ENCODE data around the gene PLPP3. TPM values are rescaled to one million over a fixed set of nuclear protein-coding genes. Genes with fewer than 3 reads are reported as not detected.

Gene PLPP3
- total and polyA plus RNA-seq, 12 donors = 11.7 to 156 (median 96.1) TPM

DNA sequence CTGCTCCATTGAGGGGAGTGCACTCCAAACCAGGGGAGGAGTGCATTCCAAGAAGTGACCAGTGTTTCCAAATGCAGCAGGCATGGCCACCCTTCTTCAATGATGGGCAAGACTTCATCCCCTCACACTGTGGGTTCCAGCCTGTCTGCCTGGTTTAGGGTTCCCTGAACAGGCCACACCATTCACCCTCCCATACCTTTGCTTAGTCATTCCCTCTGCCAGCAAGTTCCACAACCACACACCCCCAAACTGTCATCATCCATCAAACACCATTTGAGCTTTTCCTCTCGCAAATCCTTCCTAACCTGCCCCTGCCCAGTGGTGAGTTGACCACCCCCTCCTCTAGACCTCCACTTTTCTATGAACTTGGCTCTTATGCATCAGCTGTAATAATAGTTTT is 116.0 kb downstream of the PLPP3 start:
- TF ChIP-seq CTCF (IDR thresholded peaks at IDR 0.05) (no peak), POLR2A (IDR thresholded peaks at IDR 0.05) (no peak)
- Histone ChIP-seq H3K4me3 (no peak overlapping the region), H3K36me3 (replicated peaks in 1 of 2) (no peaks in the 10 kb centered on the region), H3K27ac (no peak overlapping the region), H3K9me3 (replicated peaks in 1 of 3) (no peaks in the 10 kb centered on the region), H3K27me3 (no peaks in the 10 kb centered on the region), H3K4me1 (replicated peaks in 1 of 2) (no peaks in the 10 kb centered on the region)
- DNase-seq = no peak
- 84 to 100% (median 91%) methylated on average over 1 of the region's 1 CpG for whole genome bisulfite sequencing, 4 donors
- intact Hi-C loops (cut with DNase I) = no loop called here

DNA sequence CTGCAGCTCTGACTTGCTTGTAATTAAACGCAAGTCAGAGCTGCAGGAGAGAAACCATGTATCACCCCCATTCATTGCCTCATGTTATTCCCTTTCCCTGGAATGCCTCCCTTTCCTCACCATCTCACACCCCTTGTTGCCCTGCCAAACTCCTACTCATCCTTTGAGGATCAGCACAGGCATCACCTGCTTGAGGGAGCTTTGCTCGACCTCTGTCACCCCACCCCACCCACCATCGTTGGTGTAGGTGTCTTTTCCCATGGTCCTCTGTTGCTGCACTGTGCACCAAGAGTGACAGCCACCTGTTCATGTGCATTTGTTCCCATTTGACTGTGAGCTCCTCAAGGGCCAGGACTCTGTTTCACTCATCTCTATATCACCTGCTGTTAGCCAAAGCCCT is 117.2 kb downstream of the PLPP3 start:
- Histone ChIP-seq H3K4me3 (no peak overlapping the region), H3K27me3 (no peaks in the 10 kb centered on the region), H3K36me3 (replicated peaks in 1 of 2) (no peaks in the 10 kb centered on the region), H3K4me1 (replicated peaks in 1 of 2) (no peaks in the 10 kb centered on the region), H3K9me3 (replicated peaks in 1 of 3) (no peaks in the 10 kb centered on the region), H3K27ac (no peak overlapping the region)
- no peak for TF ChIP-seq CTCF (IDR thresholded peaks at IDR 0.05)
- no peak for TF ChIP-seq POLR2A (IDR thresholded peaks at IDR 0.05)
- 73 to 80% (median 75%) methylated on average over 3 of the region's 3 CpGs for WGBS, 4 donors
- intact Hi-C loops (cut with DNase I) = no loop called here
- peak in 1 of 7 donors; percentile 39 for DNase-seq

- H3K4me1 ChIP-seq (replicated peaks in 1 of 2) = no peaks in the 10 kb centered on the region
- 68 to 77% (median 72%) methylated on average over 11 to 12 of the region's 12 CpGs for WGBS, 4 donors
- TF ChIP-seq POLR2A (IDR thresholded peaks at IDR 0.05) (no peak), CTCF (IDR thresholded peaks at IDR 0.05) (no peak)
- intact Hi-C loops (cut with DNase I) = no loop called here
- no peaks in the 10 kb centered on the region for H3K36me3 ChIP-seq (replicated peaks in 1 of 2)
- no peaks in the 10 kb centered on the region for H3K27me3 ChIP-seq
- no peak overlapping the region for H3K4me3 ChIP-seq
- no peak overlapping the region for H3K27ac ChIP-seq
- DNase-seq = no peak
- no peaks in the 10 kb centered on the region for H3K9me3 ChIP-seq (replicated peaks in 1 of 3)
These were observed 117.9 kb downstream of the PLPP3 start for GRCh38 chr1:56461158-56462127.

DNA sequence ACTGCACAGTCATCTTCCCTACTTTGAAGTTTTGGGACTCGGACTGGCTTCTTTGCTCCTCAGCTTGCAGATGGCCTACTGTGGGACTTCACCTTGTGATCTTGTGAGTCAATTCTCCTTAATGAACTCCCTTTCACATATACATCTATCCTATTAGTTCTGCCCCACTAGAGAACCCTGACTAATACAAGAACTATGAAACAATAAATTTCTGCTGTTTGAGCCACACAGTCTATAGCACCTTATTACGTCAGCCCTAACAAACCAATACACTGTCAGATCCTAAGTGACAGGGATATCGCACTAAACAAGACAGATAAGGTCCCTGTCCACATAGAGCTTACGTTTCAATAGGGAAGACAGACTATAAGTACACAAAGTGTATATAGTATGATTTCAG is 120.1 kb downstream of the PLPP3 start:
- WGBS, 4 donors = 94 to 99% (median 96%) methylated on average over 4 of the region's 4 CpGs
- TF ChIP-seq CTCF (IDR thresholded peaks at IDR 0.05) (no peak), POLR2A (IDR thresholded peaks at IDR 0.05) (no peak)
- no peaks in the 10 kb centered on the region for H3K27me3 ChIP-seq
- no peak overlapping the region for H3K4me3 ChIP-seq
- DNase-seq = no peak
- intact Hi-C loops (cut with DNase I) = no loop called here
- H3K4me1 ChIP-seq (replicated peaks in 1 of 2) = no peaks in the 10 kb centered on the region
- no peaks in the 10 kb centered on the region for H3K9me3 ChIP-seq (replicated peaks in 1 of 3)
- no peak overlapping the region for H3K27ac ChIP-seq
- no peaks in the 10 kb centered on the region for H3K36me3 ChIP-seq (replicated peaks in 1 of 2)

All from adrenal gland (tissue), 12 donors.